GM18498 (cell line): Measurements from ENCODE around the gene POLE3.
A peak's percentile ranks its signal among the peaks of the same experiment; 100 is the strongest.
"Not testable (repeated sequence)": the region's sequence is repeated elsewhere in the genome, so short reads cannot be mapped to it uniquely, and the experiment has no call there.

ENCODE experiments used
- ATAC-seq: cut with Tn5 transposase; IDR thresholded peaks from one replicate; pipeline ENCODE4 v1.9.1; 2021; ENCODE audit warnings: mild to moderate bottlenecking, moderate library complexity; ENCODE audit not compliant: unreplicated experiment

The POLE3 gene, protein sequence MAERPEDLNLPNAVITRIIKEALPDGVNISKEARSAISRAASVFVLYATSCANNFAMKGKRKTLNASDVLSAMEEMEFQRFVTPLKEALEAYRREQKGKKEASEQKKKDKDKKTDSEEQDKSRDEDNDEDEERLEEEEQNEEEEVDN

DNA sequence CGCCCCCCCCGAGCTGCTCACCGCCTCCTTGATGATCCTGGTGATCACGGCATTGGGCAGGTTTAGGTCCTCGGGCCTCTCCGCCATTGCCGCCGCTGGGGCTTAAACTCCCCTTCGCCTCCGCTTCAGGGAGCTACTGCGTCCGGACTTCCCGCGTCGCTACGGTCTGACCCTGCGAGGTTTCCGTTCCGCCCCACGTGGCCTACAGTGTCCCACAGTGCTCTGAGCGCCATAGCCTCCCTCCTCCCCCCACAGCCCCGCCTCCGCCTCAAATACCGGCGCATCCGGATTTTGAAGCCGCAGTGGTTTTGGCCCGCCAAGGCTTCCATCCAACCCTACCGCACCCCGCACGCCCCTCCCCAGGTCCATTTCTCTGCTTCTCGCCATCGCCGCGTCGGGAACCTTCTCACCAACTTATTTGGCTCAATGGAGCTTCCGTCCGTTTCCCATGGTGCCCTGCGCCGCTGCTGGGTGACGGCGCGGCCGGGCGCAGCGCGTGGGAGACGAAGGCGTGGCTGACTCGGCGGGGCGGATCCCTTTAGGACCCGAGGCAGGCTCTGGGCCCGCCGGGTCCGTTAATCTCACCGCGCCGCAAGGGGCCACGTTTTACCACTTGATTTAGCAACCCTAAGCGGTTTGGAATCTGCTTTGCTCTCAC, at the start of gene POLE3, which contains the start of gene C9orf43:
POLE3 (minus strand) TSS at position 469 of the 658 bp plus-strand sequence; CDS start at position 87, 382 bp downstream.
C9orf43 (plus strand) TSS at position 541 of the 658 bp plus-strand sequence. CDS start 2,747 bp downstream, outside the sequence.
- peak; percentile 92 for ATAC-seq

DNA sequence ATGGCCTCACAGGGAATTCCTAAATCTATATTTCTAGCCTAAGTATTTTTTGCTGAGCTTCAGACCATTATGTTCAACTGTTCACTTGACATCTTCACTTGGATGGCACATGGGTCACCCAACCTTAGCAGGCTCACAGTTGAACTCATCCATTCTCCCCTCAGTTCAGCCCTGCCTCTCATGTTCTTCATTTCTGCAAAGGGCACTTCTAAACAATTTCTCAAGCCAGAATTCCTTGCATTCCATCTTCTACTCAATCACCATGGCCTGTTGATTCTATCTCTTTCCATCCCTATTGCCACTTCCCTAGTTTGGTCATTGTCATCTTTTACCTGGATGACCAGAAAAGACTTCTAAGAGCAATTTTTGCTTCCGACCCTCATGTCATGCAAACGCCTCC, 45.8 kb upstream of the POLE3 start:
- no peak for ATAC-seq

DNA sequence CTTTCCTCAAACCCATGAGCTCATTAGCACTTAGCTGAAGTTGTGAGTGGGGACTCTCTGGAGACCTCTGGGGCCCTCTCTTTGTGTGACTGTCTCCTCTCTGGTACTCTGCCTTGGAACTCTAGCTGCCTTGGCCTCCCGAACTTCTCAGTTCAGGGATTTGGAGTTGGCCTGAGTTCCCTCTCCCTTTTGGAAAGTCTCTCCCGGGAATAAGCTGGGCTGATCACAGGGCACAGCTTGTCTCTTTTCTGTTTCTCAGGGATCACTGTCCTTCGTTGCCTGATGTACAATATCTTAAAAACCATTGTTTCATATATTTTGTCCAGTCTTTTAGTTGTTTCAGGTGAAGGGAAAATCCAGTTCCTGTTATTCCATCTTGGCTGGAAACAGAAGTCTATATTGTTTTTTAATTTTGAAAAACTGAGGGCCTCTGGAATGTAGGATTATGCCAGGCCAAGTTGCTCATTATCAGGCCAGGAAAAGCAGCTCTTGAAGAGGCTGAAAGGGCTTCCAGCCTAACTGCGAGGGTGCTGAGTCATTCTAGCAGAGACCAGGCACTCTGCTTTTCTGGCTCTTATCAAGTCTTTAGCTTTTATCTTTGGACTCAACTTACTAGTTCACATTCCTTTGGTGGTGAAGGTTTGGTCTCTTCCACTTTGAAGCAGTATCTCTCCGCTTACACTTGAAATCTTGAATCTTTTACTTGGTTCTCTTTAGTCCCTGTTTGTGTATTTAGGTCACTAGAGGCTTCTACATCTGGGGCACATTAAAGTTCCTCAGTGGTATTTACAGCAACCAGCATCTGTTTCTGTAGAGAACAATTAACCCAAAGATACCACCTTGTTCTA, 44.7 kb upstream of the POLE3 start:
- no peak for ATAC-seq

DNA sequence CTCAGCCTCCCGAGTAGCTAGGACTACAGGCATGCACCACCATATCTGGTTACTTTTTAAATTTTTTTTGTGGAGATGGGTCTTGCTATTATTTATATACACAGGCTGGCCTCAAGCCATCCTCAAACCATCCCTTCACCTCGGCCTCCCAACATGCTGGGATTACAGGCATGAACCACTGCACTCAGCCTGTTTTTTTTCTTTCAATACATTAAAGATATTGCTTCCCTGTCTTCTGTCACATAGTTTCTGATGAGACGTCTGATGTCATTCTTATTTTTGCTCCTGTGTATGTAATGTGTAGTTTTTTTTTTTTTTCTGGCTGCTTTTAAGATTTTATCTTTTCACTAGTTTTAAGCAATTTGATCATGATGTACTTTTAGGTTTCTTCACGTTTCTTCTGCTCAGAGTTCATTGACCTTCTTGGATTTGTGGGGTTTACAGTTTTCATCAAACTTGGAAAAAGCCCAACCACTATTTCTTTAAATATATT, 41.7 kb upstream of the POLE3 start:
- no peak for ATAC-seq

DNA sequence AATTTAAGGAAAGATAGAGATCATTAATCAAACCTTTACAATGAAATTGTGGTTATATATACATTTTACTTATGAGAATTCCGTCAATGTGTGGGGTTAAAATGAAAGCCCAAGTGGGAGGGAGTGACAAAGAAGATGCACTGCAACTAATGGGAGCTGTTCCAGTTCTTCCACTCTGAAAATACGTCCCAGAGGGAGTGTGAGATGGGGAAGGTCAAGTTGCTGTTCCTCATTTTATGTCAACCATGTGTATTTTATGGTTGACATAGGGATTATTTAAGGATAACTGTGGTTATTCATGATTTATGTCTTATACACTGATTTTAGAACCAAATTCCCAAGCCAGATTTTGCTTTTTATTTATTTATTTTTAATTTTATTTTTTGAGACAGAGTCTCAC, 38.9 kb upstream of the POLE3 start:
- no peak for ATAC-seq

DNA sequence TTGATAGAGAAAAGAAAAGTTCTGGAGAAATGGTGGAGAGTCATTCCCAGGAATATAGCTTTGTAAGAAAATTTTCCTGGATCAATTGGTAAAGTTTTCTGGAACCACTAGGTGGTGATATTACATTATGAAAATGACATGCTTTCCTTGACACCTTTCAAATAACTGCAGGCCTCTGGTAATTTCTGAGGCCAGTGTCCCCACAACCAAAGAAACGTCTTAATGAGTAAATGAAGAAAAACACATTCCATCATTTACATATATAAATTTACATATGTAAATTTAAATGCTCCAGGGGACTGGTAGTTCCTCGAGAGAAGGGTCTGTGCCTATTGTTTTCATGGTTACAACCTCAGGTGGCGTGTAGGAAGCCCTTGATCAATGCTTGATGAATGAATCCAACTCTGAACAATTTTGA, 35.9 kb upstream of the POLE3 start:
- no peak for ATAC-seq

DNA sequence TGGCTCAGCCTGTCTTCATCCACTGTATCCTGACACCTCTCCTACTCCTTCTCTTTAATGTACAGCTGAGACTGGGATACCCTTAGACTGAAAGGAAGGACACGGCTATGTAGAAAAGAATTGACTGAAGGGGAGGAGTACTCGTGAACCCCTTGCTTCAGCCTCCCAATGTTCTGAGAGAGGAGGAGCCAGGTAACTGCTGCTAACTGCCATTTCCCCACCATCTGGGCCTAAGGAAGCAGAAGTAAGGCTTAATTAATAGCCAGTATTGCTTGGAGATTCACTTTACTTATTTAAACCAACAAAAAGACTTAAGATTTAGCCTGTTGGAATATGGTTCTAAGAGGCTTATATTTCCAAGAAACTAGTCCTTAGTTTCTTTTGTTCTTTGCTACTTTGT, 34.3 kb upstream of the POLE3 start:
- ATAC-seq, result no peak

DNA sequence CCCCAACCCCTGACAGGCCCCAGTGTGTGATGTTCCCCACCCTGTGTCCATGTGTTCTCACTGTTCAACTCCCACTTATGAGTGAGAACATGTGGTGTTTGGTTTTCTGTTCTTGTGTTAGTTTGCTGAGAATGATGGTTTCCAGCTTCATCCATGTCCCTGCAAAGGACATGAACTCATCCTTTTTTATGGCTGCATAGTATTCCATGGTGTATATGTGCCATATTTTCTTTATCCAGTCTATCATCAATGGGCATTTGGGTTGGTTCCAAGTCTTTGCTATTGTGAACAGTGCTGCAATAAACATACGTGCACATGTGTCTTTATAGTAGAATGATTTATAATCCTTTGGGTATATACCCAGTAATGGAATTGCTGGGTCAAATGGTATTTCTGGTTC, 27.2 kb upstream of the POLE3 start:
- not testable (repeated sequence) for ATAC-seq

DNA sequence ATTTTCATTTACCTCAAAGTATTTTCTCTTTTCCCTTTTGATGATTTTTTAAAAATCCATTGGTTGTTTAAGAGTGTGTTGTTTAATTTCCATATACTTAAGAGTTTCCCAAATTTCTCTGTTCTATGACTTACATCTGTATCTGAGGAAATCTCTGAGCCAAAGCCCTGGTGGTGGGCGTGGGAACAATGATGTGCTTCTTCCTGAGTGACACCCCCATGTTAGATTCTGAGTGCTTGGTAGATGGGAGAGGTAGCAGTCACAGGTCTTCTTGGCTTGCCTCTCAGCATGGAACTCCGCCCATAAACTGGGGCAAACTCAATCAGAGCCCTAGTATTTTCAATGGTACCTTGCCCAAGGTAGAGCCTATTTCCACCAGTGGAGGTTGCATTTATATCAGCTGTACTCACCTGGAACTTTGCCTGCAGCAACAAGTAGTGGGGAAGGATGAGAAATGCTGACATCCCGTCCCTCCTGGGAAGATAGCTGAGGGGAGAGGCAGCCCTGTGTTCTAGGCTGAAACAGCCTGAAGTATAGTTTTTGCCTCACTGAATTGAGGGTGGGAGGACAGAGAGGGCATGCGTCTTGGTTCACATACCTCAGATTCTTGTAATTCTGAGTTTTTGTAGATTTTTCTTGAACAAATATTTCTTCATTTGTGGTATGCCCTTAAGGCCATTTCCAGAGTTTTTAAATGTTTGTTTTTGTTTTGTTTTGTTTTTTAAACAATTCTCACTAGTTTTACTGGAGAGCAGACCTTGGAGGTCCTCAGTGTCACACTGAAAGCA, 26.4 kb upstream of the POLE3 start:
- ATAC-seq, result no peak

DNA sequence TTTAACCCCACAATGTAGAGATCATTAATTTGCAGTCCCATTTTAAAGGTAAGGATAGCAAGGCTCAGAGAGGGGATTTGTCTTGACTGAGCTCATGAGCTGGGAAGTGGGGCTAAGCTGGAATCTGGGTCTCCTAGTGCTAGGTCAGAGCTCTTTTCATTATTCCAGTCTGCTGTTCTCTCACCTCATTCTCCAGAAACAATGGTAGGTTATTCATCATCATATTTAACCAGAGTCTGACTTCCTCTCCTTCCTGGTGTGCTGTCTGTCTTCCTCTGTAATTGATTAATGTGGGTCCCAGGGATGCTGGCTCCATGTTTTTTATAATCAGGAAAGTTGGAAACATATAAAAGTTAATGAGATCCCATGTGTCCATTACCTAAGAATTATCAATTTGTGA, 20.7 kb upstream of the POLE3 start:
- ATAC-seq, result no peak

DNA sequence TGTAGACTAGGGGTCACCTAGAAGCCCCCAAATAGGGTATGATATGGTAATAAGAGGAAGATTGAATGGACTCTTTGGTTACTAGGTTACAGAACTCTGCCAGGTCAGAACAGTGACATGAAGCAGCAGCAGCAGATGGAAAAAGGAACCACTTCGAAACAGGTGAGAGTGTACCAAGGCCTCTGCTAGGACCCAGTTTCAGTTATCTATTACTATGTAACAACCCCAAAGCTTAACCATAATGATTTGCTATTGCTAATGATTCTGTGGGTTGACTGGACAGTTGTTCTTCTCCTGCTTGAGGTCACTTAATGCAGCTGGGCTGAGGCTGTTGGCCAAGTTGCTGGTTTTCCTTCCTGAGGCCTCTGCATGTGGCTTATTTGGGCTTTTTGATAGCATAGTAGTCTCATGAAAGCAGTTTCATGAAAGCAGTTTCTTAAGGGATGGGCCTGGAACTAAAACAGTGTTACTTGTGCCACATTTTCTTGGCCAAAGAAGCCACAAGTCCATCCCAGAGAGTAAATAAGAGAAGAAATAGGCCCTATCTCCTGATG, 17.7 kb upstream of the POLE3 start:
- ATAC-seq, result no peak

DNA sequence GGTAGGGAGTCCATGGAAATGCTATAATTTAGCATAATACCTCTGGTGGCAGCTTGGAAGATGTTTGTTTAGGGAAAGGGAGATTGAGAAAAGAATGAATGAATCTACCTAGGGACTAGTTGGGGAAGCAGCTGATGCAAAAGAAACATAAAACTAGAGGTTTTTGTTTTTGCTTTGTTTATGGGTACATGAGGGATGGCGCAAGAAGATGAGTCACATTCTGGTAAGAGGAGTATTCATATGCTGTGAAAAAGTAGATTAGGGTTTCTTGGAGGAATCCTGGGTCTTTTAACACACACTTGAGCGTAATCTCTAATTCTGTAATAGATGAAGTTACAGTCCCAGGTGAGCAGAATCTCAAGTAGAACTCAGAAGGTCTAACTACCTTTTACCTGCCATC, 17.2 kb upstream of the POLE3 start:
- ATAC-seq, result no peak

DNA sequence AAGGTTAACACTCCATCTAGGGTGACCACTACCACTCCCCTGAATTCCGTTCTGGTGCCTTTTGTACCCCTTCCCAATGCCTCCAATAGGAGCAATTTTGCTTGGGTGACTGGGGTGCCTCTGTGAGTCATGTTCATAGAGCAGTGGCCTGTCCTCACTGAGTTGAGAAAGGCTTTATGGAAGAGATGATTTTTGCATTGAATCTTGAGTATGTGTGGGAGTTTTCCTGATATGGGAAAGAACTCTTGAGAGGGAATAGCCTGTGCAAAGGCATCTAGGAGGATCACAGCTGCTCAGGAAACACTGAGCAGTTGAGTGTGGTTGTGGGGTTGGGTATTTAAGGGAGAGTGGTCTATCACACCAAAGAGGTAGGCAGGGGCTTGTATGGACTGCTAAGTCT, 16.2 kb upstream of the POLE3 start:
- no peak for ATAC-seq

DNA sequence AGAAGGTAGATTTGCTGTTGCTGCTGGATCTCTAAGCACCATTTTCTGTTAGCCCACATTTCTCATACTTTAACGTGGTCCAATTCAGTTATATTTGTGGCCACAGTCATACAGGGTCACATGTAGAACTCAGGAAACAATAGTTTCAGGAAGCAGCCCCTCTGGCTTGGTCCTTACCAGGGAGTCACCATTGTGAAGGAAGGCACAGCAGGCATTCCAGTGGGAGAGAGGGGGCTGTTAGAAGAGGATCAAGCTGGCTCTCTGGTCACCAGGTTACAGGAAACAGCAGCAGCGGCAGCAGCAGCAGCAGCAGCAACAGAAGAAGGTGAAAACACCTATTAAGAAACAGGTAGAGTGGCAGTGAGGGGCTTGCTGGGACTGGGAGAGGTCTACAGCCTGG, 14.6 kb upstream of the POLE3 start:
- ATAC-seq, result no peak

DNA sequence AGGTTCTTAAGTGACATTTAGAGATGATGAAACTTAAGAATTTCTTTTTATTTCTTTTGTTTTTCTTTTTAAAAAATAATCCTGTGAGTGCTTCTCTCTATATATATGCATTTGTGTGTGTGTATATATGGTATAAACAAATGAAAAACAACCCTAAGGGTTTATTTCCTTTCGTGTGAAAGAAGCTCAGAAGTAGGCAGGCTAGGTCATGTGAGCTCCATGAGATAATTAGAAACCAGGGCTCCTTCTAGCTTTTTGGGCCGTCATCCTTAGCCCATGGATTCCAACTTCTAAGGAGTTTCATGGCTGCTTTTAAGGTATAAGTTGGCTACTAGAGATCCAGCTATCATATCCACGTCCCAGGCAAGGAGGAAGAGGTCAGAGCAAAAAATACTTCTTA, 11.3 kb upstream of the POLE3 start:
- no peak for ATAC-seq

DNA sequence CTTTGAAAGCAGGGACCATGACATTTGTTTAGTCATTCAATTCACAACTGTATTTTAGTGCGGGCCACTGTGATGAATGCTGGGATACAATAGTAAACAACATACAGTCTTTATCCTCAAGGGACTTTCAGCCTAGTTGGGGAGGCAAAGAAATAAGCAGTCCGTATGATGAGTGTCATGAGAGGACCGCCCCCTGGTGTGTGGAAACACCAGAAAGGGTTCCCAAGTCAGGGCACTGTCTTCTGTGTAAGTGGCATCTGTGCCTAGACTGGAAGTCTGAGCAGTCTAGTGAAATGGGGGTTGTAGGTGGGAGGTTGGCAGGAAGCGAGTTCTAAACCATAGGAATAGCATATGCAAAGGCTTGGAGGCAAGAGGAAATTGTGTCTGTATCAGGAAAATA, 6.9 kb upstream of the POLE3 start:
- no peak for ATAC-seq

DNA sequence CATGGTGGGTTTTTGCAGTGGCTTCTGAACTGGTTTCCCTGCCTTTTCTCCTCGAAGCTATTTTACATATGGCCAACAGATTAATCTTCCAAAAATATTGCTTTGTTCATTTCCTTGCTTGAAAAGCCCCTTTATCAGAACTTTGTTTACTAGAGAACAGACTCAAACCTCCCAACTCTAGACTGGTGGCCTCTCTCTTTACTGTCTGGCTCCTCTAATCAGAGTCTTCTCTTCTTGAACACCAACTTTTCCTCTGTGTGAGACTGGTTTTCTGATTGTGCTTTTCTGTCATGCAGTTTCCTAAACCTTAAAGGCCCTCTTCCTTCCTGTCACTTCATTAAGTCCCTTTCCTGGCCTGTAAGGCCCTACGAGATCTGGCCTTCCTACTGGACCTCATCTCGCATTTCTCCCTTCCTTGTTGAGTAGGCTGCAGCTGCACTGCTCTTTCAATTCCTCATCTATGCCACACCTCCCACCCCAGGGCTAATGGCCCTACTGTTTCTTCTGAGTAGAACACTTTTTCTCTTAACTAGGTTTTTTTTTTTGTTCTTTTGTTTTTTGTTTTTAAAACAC, 5.8 kb upstream of the POLE3 start:
- peak; percentile 96 for ATAC-seq

DNA sequence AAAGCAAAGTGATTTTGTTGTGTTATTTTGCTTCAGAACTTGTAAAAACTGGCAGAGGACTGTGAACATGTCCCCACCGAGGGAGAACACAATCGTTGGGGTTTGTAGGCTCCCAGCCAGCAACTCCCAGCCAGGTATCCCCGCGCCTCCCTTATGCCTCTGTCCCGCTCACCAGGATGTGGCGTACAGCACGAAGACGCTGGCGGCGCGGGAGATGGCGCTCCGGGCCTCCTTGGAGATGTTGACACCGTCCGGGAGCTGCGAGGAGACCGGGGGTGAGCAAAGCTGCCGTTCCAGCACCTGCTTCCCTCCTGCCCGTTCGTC, 630 bp downstream of the POLE3 start:
- no peak for ATAC-seq

DNA sequence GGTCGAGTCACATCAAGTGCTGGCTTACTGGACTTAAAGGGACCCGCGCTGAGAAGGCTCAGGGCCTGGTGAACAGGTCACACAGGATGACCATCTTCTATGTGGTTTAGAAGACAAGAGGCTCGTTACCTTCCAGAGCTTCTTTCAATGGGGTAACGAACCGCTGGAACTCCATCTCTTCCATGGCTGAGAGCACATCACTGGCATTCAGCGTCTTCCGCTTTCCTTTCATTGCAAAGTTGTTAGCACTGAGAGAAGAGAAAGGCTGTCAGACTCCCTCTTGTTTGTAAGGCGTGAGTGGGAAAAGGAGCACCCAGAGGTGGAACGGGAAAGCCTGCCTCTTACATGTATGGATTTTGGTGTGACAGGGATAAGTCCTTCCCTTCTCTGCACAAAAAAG, 994 bp downstream of the POLE3 start:
- ATAC-seq, result no peak

DNA sequence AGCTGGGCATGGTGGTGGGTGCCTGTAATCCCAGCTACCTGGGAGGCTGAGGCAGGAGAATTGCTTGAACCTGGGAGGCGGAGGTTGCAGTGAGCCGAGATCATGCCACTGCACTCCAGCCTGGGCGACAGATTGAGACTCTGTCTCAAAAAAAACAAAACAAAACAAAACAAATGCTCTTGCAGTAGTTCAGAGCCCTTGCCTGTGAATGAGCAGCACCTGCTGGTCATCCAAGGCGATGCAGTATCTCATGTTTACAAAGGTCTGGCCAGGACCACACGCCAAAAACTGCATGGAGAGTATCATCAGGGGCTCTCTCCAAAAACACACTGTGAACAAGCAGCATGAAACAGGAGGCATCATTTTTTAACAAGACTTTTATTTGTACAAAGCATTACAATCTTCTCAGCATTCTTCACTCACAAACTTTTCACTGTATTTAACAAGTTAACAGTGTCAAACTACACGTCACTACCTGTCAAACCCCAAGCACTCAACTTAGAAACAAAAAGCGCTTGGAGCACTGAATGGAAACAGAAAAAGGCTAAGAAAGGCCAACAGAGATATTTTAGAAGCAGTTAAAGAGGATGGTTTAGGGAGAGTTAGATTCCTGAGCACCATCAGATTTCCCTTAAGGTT, 3.5 kb downstream of the POLE3 start:
- peak; percentile 36 for ATAC-seq
